OCI-LY1 (cell line): ENCODE measurements around the gene UPK1B.
"Not testable (repeated sequence)": the region's sequence is repeated elsewhere in the genome, so short reads cannot be mapped to it uniquely, and the experiment has no call there.

Source experiments
- EZH2 ChIP-seq: fragments of 200-600 bp; sonication (generic), shearing (Covaris generic); IDR thresholded peaks from 2 replicates; pipeline ENCODE4 v1.8.0; 2017; ENCODE audit warnings: borderline replicate concordance, mixed run types, mild to moderate bottlenecking, antibody characterized with exemption, low read length, moderate library complexity, mixed read lengths
- TF ChIP-seq, protein P1 (sequence below): fragments of 200-600 bp; sonication (generic), shearing (Covaris generic); IDR thresholded peaks from 2 replicates; pipeline ENCODE4 v1.5.1; 2017; ENCODE audit warnings: mild to moderate bottlenecking, antibody characterized with exemption, low read length, moderate library complexity, mixed read lengths

DNA sequence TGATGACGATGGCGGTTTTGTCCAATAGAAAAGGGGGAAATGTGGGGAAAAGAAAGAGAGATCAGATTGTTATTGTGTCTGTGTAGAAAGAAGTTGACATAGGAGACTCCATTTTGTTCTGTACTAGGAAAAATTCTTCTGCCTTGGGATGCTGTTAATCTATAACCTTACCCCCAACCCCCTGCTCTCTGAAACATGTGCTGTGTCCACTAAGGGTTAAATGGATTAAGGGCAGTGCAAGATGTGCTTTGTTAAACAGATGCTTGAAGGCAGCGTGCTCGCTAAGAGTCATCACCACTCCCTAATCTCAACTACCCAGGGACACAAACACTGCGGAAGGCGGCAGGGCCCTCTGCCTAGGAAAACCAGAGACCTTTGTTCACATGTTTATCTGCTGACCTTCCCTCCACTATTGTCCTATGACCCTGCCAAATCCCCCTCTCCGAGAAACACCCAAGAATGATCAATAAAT, 69.7 kb downstream of the UPK1B start:
- TF ChIP-seq, protein P1, sequence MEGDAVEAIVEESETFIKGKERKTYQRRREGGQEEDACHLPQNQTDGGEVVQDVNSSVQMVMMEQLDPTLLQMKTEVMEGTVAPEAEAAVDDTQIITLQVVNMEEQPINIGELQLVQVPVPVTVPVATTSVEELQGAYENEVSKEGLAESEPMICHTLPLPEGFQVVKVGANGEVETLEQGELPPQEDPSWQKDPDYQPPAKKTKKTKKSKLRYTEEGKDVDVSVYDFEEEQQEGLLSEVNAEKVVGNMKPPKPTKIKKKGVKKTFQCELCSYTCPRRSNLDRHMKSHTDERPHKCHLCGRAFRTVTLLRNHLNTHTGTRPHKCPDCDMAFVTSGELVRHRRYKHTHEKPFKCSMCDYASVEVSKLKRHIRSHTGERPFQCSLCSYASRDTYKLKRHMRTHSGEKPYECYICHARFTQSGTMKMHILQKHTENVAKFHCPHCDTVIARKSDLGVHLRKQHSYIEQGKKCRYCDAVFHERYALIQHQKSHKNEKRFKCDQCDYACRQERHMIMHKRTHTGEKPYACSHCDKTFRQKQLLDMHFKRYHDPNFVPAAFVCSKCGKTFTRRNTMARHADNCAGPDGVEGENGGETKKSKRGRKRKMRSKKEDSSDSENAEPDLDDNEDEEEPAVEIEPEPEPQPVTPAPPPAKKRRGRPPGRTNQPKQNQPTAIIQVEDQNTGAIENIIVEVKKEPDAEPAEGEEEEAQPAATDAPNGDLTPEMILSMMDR = not testable (repeated sequence)
- not testable (repeated sequence) for TF ChIP-seq EZH2
